Adrenal gland (tissue), 5 donors: Measurements from ENCODE around the gene COPZ2.
"Not testable (repeated sequence)": the region's sequence is repeated elsewhere in the genome, so short reads cannot be mapped to it uniquely, and the experiment has no call there.

ENCODE experiments used
- CTCF ChIP-seq, 6 experiments: fragments of 450-650 bp in 4 of 6; fragments of 200-600 bp in 2 of 6; sonication (generic) in 1 of 6; IDR thresholded peaks; 1 replicate in 5 of 6; 2 replicates in 1 of 6; pipeline versions ENCODE4 v1.5.1 to v1.8.0; 2016 to 2021; ENCODE audit warnings: antibody characterized with exemption in 6 of 6, mild to moderate bottlenecking in 2 of 6, moderate library complexity in 1 of 6
- POLR2A ChIP-seq, 2 donors: fragments of 450-650 bp; IDR thresholded peaks; one replicate each; pipeline ENCODE4 v1.6.1; 2017; ENCODE audit warnings: antibody characterized with exemption in 2 of 2, mild to moderate bottlenecking in 2 of 2, moderate library complexity in 1 of 2
- donor health status: DM: no; HTN: no; CAD: no.

- TF ChIP-seq CTCF, POLR2A (IDR thresholded peaks at IDR 0.05): not testable (repeated sequence)
Observed at GRCh38 chr17:48077152-48077551, 39.6 kb upstream of the COPZ2 start.
